GM13977 (cell line): Measurements from ENCODE around the gene BMPR1B.
"Not testable (repeated sequence)": the region's sequence is repeated elsewhere in the genome, so short reads cannot be mapped to it uniquely, and the experiment has no call there.

Experiments
- DNase-seq: peaks from one replicate; pipeline ENCODE4 v3.0.0; 2012; ENCODE audit warnings: low spot score
- CTCF ChIP-seq: IDR thresholded peaks from 2 replicates; pipeline ENCODE4 v1.5.1; 2012; ENCODE audit warnings: mild to moderate bottlenecking, control low read depth; ENCODE audit not compliant: insufficient read depth; ENCODE audit errors: extremely low read depth, missing control alignments
- in situ Hi-C: fragments of 300-500 bp; cut with MboI; formaldehyde crosslinking; loops from one replicate; pipeline ENCODE4 v1.12.0; 2022; ENCODE audit warnings: low sequenced_read_pairs, low pct_unique_long_range_greater_than_20kb, mixed read lengths, inconsistent platforms; ENCODE audit not compliant: unreplicated experiment

BMPR1B gene

GRCh38 chr4:94819371-94820168, 61.8 kb downstream of the BMPR1B start:
- in situ Hi-C loops = no loop called here
- DNase-seq = no peak
- no peak for TF ChIP-seq CTCF

- DNase-seq = no peak
- in situ Hi-C loops = no loop called here
- no peak for TF ChIP-seq CTCF
Observed at GRCh38 chr4:94826206-94826605, 68.5 kb downstream of the BMPR1B start.

- TF ChIP-seq CTCF = no peak
- in situ Hi-C loops = no loop called here
- DNase-seq = no peak
Observed at GRCh38 chr4:94827481-94828110, 69.8 kb downstream of the BMPR1B start.

- in situ Hi-C loops = no loop called here
- DNase-seq = no peak
- TF ChIP-seq CTCF = no peak
Observed at GRCh38 chr4:94828882-94829281, 71.1 kb downstream of the BMPR1B start.

- no peak for TF ChIP-seq CTCF
- no peak for DNase-seq
- in situ Hi-C loops = no loop called here
Observed at GRCh38 chr4:94831607-94832006, 73.9 kb downstream of the BMPR1B start.

GRCh38 chr4:94832329-94832728, 74.6 kb downstream of the BMPR1B start:
- in situ Hi-C loops = not testable (repeated sequence)

GRCh38 chr4:94833394-94833793, 75.6 kb downstream of the BMPR1B start:
- no peak for DNase-seq
- in situ Hi-C loops = no loop called here
- TF ChIP-seq CTCF = no peak

More at GRCh38 chr4:94832329-94832728, 74.6 kb downstream of the BMPR1B start:
- DNase-seq = not testable (repeated sequence)
